Measurements from ENCODE around the gene ATP10B.

GRCh38 chr5:160744268-160745101 lies 107.5 kb downstream of the ATP10B start:
- TF ChIP-seq CTCF (IDR thresholded peaks at IDR 0.05 in 2 of 3, conservative IDR thresholded peaks at IDR 0.05 in 1 of 3; ENCODE audit: control insufficient read depth in 2 of 3, extremely low read depth in 1 of 3, insufficient read depth in 1 of 3, low read depth in 3 of 3, low read length in 3 of 3) (no peak), TAF1 (IDR thresholded peaks at IDR 0.05; ENCODE audit: borderline replicate concordance, low read depth, low read length) (no peak), ZNF384 (IDR thresholded peaks at IDR 0.05; ENCODE audit: borderline replicate concordance, low read depth, low read length) (no peak), FOXM1 (IDR thresholded peaks at IDR 0.05; ENCODE audit: low read depth, low read length) (no peak), E2F8 (IDR thresholded peaks at IDR 0.05; ENCODE audit: low read depth, partially characterized antibody) (no peak), MYC (IDR thresholded peaks at IDR 0.05; ENCODE audit: insufficient read depth, insufficient read length, insufficient replicate concordance, low read length, severe bottlenecking) (no peak), IRF3 (IDR thresholded peaks at IDR 0.05) (no peak), GATAD2B (conservative IDR thresholded peaks at IDR 0.05; ENCODE audit: low read depth) (no peak), ZNF274 (IDR thresholded peaks at IDR 0.05; ENCODE audit: insufficient read depth, insufficient read length) (no peak), POLR2A (IDR thresholded peaks at IDR 0.05; ENCODE audit: low read depth, low read length) (no peak), PKNOX1 (IDR thresholded peaks at IDR 0.05) (no peak), POU2F2 (IDR thresholded peaks at IDR 0.05; ENCODE audit: borderline replicate concordance, low read depth, low read length) (no peak)

All from GM12878 (cell line).